Activated T-helper 17 cell treated with anti-CD3 and anti-CD28 coated beads, Interleukin-2, amount 50 U/mL, for 72 hours (primary cell): ENCODE data around the gene ZBP1. TPM values are rescaled to one million over a fixed set of nuclear protein-coding genes. Genes with fewer than 3 reads are reported as not detected.

Experiments used
- ATAC-seq: fragments of 150-1000 bp; cut with Tn5 transposase; replicated peaks from 2 replicates; pipeline ENCODE4 v1.10.0; 2021; ENCODE audit warnings: mild to moderate bottlenecking, moderate library complexity
- H3K27ac Mint-ChIP-seq: one replicate; pipeline ENCODE4 v1.8.0; 2022; ENCODE audit warnings: mixed read lengths
- H3K27me3 Mint-ChIP-seq: one replicate; pipeline ENCODE4 v1.8.0; 2022; ENCODE audit warnings: mixed read lengths
- H3K36me3 Mint-ChIP-seq: one replicate; pipeline ENCODE4 v1.8.0; 2022; ENCODE audit warnings: low read depth, mild to moderate bottlenecking, mixed read lengths
- H3K4me1 Mint-ChIP-seq: one replicate; pipeline ENCODE4 v1.8.0; 2022; ENCODE audit warnings: mixed read lengths
- H3K4me3 Mint-ChIP-seq: one replicate; pipeline ENCODE4 v1.8.0; 2022; ENCODE audit warnings: mild to moderate bottlenecking, mixed read lengths
- H3K9me3 Mint-ChIP-seq: one replicate; pipeline ENCODE4 v1.8.0; 2022; ENCODE audit warnings: mixed read lengths
- total RNA-seq, 2 donors: library from RNA; stranded (reverse); gene quantifications; one replicate each; pipeline ENCODE4 v1.2.3, GENCODE V29; 2022

The ZBP1 gene
- 1 to 10 TPM; 1.0 to 1.7 TPM for total RNA-seq

DNA sequence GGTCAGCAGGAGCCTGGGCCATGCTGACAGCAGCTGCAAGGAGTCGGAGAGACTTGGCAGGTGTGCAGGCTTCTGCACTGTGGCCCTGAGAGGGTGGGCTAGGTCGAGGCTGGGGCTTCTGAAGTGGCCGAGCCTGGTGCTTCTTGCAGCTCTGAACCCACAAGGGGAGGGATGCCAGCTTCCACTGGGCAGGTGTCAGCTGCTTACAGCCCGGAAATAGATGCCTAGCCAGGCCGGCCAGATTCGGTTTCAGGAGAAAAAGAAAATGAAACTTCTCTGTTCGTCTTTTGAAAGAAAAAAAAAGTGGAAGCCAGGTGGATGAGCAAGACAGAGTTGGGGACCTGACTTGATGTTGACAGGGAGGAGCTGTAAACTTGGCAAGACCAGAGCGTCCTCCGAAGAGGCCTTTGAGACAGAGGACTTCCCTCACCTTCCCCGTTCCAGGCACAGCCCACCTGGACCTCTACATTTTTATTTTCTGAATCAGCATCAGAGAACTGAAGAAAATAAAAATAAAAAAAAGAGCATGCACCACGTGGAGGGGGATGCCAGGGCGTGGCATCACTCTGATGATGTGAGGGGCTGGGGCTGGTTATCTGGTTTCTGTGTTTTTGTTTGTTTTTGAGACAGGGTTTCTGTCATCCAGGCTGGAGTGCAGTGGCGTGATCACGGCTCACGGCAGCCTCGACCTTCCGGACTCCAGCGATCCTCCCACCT, at the start of gene ZBP1:
TSS of gene ZBP1 (minus strand) at position 153 of the 717 bp plus-strand sequence. CDS start at position 22, 131 bp downstream.
- H3K27ac Mint-ChIP-seq = peak within 1 kb of the TSS; percentile 88
- H3K9me3 Mint-ChIP-seq = no peaks in the 10 kb centered on the region
- no peaks in the 10 kb centered on the region for H3K27me3 Mint-ChIP-seq
- H3K4me1 Mint-ChIP-seq = peaks cover 41% of the 10 kb centered on the region
- peak; percentile 41 for ATAC-seq
- no peaks in the 10 kb centered on the region for H3K36me3 Mint-ChIP-seq
- H3K4me3 Mint-ChIP-seq = peak within 1 kb of the TSS; percentile 83

GRCh38 chr20:57669632-57670031, 49.4 kb upstream of the ZBP1 start:
- Mint-ChIP-seq H3K36me3 (no peaks in the 10 kb centered on the region), H3K27ac (no peak overlapping the region), H3K9me3 (no peaks in the 10 kb centered on the region), H3K4me3 (no peak overlapping the region), H3K4me1 (no peaks in the 10 kb centered on the region), H3K27me3 (no peaks in the 10 kb centered on the region)
- no peak for ATAC-seq

GRCh38 chr20:57667924-57668782, 47.9 kb upstream of the ZBP1 start:
- Mint-ChIP-seq H3K27ac (no peak overlapping the region), H3K4me1 (no peaks in the 10 kb centered on the region), H3K27me3 (no peaks in the 10 kb centered on the region), H3K9me3 (no peaks in the 10 kb centered on the region), H3K36me3 (no peaks in the 10 kb centered on the region), H3K4me3 (no peak overlapping the region)
- no peak for ATAC-seq

DNA sequence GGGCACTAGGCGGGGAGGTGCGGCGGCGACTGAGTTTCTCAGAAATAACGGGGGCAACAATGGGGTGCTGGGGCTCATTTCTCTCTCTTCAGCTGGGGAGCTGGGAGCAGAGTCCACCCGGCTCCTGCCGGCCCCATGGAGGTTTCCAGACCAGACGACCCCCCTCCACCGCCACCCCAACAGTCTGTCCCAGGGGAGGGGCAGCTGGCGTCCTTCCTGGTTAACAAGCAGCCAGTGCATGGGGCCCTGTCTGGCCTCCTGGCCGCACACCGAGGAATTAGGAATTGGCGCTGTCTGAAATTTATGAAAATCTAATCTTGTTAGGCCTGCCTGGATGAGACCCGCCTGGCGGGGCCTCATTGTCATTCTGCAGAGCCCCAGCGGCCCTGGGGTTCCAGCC, 47.2 kb upstream of the ZBP1 start:
- no peak overlapping the region for H3K4me3 Mint-ChIP-seq
- no peaks in the 10 kb centered on the region for H3K27me3 Mint-ChIP-seq
- H3K9me3 Mint-ChIP-seq = no peaks in the 10 kb centered on the region
- no peak overlapping the region for H3K27ac Mint-ChIP-seq
- no peak for ATAC-seq
- H3K4me1 Mint-ChIP-seq = no peaks in the 10 kb centered on the region
- no peaks in the 10 kb centered on the region for H3K36me3 Mint-ChIP-seq

- Mint-ChIP-seq H3K9me3 (no peaks in the 10 kb centered on the region), H3K27ac (no peak overlapping the region), H3K36me3 (no peaks in the 10 kb centered on the region), H3K27me3 (no peaks in the 10 kb centered on the region), H3K4me1 (no peaks in the 10 kb centered on the region), H3K4me3 (no peak overlapping the region)
- ATAC-seq = no peak
Measured at GRCh38 chr20:57666834-57667157, 46.6 kb upstream of the ZBP1 start.

- ATAC-seq = no peak
- Mint-ChIP-seq H3K36me3 (no peaks in the 10 kb centered on the region), H3K9me3 (no peaks in the 10 kb centered on the region), H3K27me3 (no peaks in the 10 kb centered on the region), H3K27ac (no peak overlapping the region), H3K4me1 (no peaks in the 10 kb centered on the region), H3K4me3 (no peak overlapping the region)
Measured at GRCh38 chr20:57666106-57666833, 46.0 kb upstream of the ZBP1 start.

- no peak overlapping the region for H3K27ac Mint-ChIP-seq
- H3K4me3 Mint-ChIP-seq = no peak overlapping the region
- no peaks in the 10 kb centered on the region for H3K9me3 Mint-ChIP-seq
- no peak for ATAC-seq
- H3K36me3 Mint-ChIP-seq = no peaks in the 10 kb centered on the region
- peaks cover 3% of the 10 kb centered on the region for H3K4me1 Mint-ChIP-seq
- no peaks in the 10 kb centered on the region for H3K27me3 Mint-ChIP-seq
Measured at GRCh38 chr20:57665589-57665971, 45.4 kb upstream of the ZBP1 start.

DNA sequence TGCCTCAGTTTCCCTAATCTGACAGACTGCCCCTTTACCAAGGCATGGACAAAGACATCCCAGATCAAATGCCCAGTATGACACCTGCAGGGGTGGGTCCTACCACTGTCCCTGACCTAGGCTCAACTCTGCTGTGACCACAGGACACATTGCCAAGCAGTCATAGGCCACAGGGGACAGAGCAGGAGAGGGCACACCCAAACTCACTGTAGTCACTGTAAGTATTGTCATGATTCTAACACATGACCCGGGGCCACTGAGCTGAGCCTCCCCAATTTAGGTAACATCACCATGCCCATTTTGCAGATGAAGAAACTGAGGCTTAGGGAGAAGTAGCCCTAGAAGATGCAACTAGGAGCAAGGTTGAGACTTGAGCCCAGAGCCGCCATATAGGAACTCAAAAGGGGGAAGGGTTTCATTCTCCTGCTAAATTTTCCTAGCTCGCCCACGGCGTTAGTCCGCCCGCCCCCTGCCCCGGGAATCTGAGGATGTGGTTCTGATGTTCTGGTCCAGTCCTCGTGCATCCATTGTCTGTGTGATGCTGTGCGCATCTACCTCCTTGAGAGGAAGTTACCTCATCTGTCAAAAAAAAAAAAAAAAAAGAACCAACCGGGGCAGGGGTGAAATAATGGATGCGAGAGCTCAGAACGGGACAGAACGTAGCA, 44.8 kb upstream of the ZBP1 start:
- Mint-ChIP-seq H3K4me3 (no peak overlapping the region), H3K36me3 (no peaks in the 10 kb centered on the region), H3K27ac (no peak overlapping the region), H3K4me1 (peaks cover 9% of the 10 kb centered on the region), H3K9me3 (no peaks in the 10 kb centered on the region), H3K27me3 (no peaks in the 10 kb centered on the region)
- no peak for ATAC-seq

DNA sequence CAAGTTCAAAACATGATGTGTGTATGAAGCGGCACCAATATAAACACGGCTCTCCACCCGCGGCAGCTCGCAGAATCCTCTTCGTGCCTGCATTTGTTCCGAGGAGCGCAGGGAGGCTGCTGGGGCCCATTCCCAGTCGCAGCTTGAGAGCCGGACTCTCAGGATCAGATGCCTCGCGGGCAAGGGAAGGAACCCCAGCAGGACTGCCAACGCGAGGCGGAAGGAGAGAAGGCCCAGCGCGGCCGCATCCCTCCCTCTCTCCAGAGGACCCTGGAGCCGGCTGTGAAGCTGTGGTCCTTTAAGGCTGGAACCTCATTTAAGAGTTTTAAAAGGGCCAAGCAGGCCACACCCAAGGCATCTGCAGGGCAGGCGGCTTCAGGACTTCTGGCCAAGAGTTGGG, 44.2 kb upstream of the ZBP1 start:
- no peak for ATAC-seq
- H3K27me3 Mint-ChIP-seq = no peaks in the 10 kb centered on the region
- H3K36me3 Mint-ChIP-seq = no peaks in the 10 kb centered on the region
- no peak overlapping the region for H3K27ac Mint-ChIP-seq
- H3K4me3 Mint-ChIP-seq = no peak overlapping the region
- peaks cover 9% of the 10 kb centered on the region for H3K4me1 Mint-ChIP-seq
- H3K9me3 Mint-ChIP-seq = no peaks in the 10 kb centered on the region

GRCh38 chr20:57663681-57664451, 43.6 kb upstream of the ZBP1 start:
- Mint-ChIP-seq H3K27me3 (no peaks in the 10 kb centered on the region), H3K4me1 (peaks cover 9% of the 10 kb centered on the region), H3K4me3 (no peak overlapping the region), H3K27ac (no peak overlapping the region), H3K9me3 (no peaks in the 10 kb centered on the region), H3K36me3 (no peaks in the 10 kb centered on the region)
- no peak for ATAC-seq

GRCh38 chr20:57663241-57663640, 43.0 kb upstream of the ZBP1 start:
- peaks cover 10% of the 10 kb centered on the region for H3K4me1 Mint-ChIP-seq
- no peaks in the 10 kb centered on the region for H3K27me3 Mint-ChIP-seq
- H3K4me3 Mint-ChIP-seq = no peak overlapping the region
- no peak overlapping the region for H3K27ac Mint-ChIP-seq
- ATAC-seq = no peak
- no peaks in the 10 kb centered on the region for H3K36me3 Mint-ChIP-seq
- no peaks in the 10 kb centered on the region for H3K9me3 Mint-ChIP-seq

DNA sequence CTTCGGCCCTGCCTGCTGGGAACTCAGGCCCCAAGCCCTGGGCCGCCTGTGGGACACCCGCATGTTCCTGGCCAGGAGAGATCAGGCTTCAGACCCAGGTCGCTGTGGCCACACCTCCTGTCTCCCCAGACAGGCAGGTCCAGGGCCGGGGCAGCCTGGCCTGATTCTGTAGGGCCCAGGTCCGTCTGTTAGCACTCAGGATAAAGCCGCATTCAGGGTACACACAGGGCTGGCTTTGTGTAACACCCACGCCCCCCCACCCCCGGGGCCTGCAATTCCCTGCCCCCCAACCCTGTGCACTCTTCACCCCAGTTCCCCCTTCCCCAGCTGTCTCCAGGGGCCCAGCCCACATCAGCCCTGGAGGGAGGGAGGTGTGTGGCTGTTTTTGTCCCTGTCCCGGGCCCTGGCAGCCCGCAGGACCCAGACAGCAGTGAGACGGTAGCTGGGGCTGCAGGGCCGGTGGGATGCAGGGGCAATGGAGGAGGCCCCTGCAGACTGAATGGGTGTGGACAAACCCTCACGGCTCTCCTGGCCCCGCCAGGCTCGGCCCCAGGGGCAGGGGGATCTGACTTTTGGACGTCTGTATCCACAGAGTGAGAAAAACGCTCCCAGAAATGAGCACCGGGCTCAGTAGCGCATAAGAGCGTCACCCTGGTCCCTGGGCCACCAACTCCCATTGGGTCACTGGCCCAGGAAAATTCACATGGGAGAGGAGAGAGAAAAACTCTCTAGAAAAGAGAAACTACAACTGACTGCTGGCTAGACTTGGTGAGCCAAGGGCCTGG, 42.4 kb upstream of the ZBP1 start:
- Mint-ChIP-seq H3K27me3 (no peaks in the 10 kb centered on the region), H3K9me3 (no peaks in the 10 kb centered on the region), H3K4me1 (peaks cover 15% of the 10 kb centered on the region), H3K27ac (no peak overlapping the region), H3K4me3 (no peak overlapping the region), H3K36me3 (no peaks in the 10 kb centered on the region)
- ATAC-seq = no peak

DNA sequence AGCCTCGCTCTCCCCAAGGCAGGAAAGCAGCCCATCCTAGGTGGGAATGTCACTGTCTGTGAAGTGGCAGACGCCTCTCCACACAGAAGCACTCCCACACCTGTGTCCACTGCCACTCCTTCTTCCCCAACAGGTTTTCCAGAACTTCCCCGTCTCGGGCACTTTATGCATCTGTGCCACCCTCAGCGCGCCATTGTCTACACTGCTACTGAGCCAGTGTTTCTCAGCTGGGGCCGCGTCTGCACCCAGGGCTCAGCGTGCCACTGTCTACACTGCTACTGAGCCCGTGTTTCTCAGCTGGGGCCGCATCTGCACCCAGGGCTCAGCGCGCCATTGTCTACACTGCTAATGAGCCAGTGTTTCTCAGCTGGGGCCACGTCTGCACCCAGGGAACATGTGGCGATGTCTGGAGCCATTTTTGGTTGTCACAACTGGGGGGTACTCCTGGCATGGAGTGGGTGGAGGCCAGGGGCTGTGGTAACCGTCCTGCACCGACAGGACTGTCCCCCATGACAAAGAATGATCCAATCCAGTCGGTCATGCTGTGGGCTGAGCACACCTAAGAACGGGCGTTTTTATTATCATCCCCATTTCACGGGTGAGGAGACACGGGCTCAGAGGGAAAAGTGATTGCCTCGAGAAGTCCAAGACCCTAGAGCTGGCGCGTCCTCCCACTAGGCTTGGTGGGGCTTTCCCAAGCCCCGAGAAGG, 41.7 kb upstream of the ZBP1 start:
- Mint-ChIP-seq H3K9me3 (no peaks in the 10 kb centered on the region), H3K4me3 (no peak overlapping the region), H3K4me1 (peaks cover 15% of the 10 kb centered on the region), H3K27me3 (no peaks in the 10 kb centered on the region), H3K27ac (no peak overlapping the region), H3K36me3 (no peaks in the 10 kb centered on the region)
- no peak for ATAC-seq
